ENCODE measurements around the gene DIP2B.

Gene DIP2B

GRCh38 chr12:50778663-50779590 lies 274.1 kb downstream of the DIP2B start:
- DNase-seq = no peak

GRCh38 chr12:50780013-50780412 lies 275.2 kb downstream of the DIP2B start:
- no peak for DNase-seq

GRCh38 chr12:50784501-50784900 lies 279.7 kb downstream of the DIP2B start:
- no peak for DNase-seq

GRCh38 chr12:50785406-50786001 lies 280.7 kb downstream of the DIP2B start:
- no peak for DNase-seq

DNA sequence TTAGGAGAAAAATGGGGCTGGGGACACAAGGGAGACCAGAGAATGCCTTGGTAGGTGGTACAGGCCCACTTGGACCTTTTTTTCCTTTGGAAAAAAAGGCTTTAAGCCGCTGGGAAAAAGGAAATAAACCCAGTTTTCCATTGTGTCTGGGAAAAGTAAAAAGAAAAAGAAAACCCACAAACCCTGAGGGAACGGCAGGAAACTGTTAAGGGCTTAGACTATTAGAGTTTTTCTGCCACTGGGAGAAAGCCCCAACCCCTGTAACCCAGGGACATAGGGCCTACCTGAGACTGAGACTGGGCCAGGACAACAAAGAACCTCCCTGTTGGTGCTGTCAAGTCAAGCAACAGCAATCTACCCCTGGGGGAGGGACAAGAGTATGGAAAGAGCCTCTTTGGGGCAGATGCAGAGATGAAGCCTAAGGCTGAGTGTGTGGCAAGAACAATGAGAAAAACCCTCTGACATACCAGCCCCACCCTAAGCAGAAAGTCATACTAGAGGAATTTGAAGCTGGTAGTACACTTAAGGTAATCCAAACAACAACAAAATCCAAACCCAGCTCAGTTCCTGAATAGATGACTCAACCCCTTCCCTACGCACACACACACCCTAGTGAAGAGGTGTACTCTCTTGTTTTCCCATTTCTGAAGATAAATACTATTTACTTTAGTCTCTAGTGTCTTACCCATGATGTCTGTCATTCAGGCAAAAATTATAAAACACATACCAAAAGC lies 281.9 kb downstream of the DIP2B start:
- DNase-seq = no peak

DNA sequence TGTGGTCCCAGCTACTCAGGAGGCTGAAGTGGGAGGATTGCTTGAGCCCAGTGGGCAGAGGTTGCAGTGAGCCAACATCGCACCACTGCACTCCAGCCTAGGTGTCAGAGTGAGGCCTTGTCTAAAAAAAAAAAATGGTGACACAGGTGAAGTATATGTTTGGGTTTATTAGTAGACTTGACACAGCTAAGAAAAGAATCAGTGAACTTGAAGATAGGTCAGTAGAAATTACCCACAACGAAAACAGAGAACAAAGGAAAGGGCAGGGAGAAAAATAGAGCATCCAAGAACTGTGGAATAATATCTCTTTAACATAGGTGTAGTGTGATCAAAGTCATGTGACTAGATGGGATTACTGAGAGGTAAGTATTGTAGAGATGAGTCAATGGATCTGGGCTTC lies 282.8 kb downstream of the DIP2B start:
- DNase-seq = no peak

GRCh38 chr12:50788561-50788960 lies 283.8 kb downstream of the DIP2B start:
- no peak for DNase-seq

GRCh38 chr12:50790081-50790480 lies 285.3 kb downstream of the DIP2B start:
- DNase-seq = no peak
